Stimulated activated CD8-positive, alpha-beta memory T cell treated with anti-CD3 and anti-CD28 coated beads, Interleukin-7, amount 100 ng/mL, for 48 hours (primary cell): Measurements from ENCODE around the gene RNLS.
"Not testable (repeated sequence)": the region's sequence is repeated elsewhere in the genome, so short reads cannot be mapped to it uniquely, and the experiment has no call there.

Experiments
- DNase-seq, 2 donors: peaks; one replicate each; pipeline ENCODE4 v3.0.0-alpha.2; 2020; ENCODE audit warnings: low read depth in 1 of 2; ENCODE audit errors: extremely low read depth in 1 of 2

RNLS gene

GRCh38 chr10:88315755-88316154 is 267.4 kb downstream of the RNLS start:
- DNase-seq, result no peak

- no peak for DNase-seq
Measured at GRCh38 chr10:88314362-88314761, 268.8 kb downstream of the RNLS start.

- no peak for DNase-seq
Measured at GRCh38 chr10:88313878-88314277, 269.2 kb downstream of the RNLS start.

GRCh38 chr10:88312855-88313254 is 270.3 kb downstream of the RNLS start:
- no peak for DNase-seq

GRCh38 chr10:88311264-88311663 is 271.9 kb downstream of the RNLS start:
- no peak for DNase-seq

GRCh38 chr10:88309365-88309764 is 273.8 kb downstream of the RNLS start:
- DNase-seq, result no peak

- DNase-seq, result not testable (repeated sequence)
Measured at GRCh38 chr10:88308361-88308760, 274.8 kb downstream of the RNLS start.

- DNase-seq, result no peak
Measured at GRCh38 chr10:88299787-88300186, 283.3 kb downstream of the RNLS start.

GRCh38 chr10:88297103-88297502 is 286.0 kb downstream of the RNLS start:
- DNase-seq, result no peak

GRCh38 chr10:88293651-88294230 is 289.4 kb downstream of the RNLS start:
- DNase-seq, result no peak

- DNase-seq, result no peak
Measured at GRCh38 chr10:88293073-88293472, 290.0 kb downstream of the RNLS start.

- no peak for DNase-seq
Measured at GRCh38 chr10:88292185-88292514, 291.0 kb downstream of the RNLS start.

- DNase-seq, result no peak
Measured at GRCh38 chr10:88291289-88292184, 291.6 kb downstream of the RNLS start.

- no peak for DNase-seq
Measured at GRCh38 chr10:88289342-88289741, 293.8 kb downstream of the RNLS start.

GRCh38 chr10:88288320-88289059 is 294.6 kb downstream of the RNLS start:
- DNase-seq, result no peak

- DNase-seq, result no peak
Measured at GRCh38 chr10:88286030-88286429, 297.1 kb downstream of the RNLS start.

GRCh38 chr10:88281592-88282347 is 301.3 kb downstream of the RNLS start:
- no peak for DNase-seq

GRCh38 chr10:88280518-88280917 is 302.6 kb downstream of the RNLS start:
- DNase-seq, result no peak

- no peak for DNase-seq
Measured at GRCh38 chr10:88278912-88279311, 304.2 kb downstream of the RNLS start.

- DNase-seq, result not testable (repeated sequence)
Measured at GRCh38 chr10:88276945-88277344, 306.2 kb downstream of the RNLS start.

- no peak for DNase-seq
Measured at GRCh38 chr10:88274286-88274685, 308.8 kb downstream of the RNLS start.
